IMR-90 (cell line): ENCODE measurements around the gene ARHGEF39. TPM values are rescaled to one million over a fixed set of nuclear protein-coding genes. Genes with fewer than 3 reads are reported as not detected.
A peak's percentile ranks its signal among the peaks of the same experiment; 100 is the strongest.

ENCODE experiments used
- ATAC-seq: fragments of 200-7000 bp; cut with Tn5 transposase; 2 replicates; pipeline ENCODE4 v1.9.1; 2020; ENCODE audit warnings: low read depth, mild to moderate bottlenecking, moderate library complexity
- BruUV-seq: library from RNA; stranded (reverse); fragments of 400-500 nt; replicated peaks from 2 replicates; lab custom pipeline; 2021; lab: Mats Ljungman, UMichigan
- CTCF ChIA-PET: fragments of 300-600 bp; formaldehyde crosslinking; extraction: SDS; loops from one replicate; lab custom pipeline; 2021; ENCODE audit warnings: antibody characterized with exemption; lab: Yijun Ruan, JAX
- POLR2A ChIA-PET: fragments of 300-600 bp; sonication (Branson Sonifier 250); formaldehyde crosslinking; loops from one replicate; lab custom pipeline; 2022; ENCODE audit warnings: antibody characterized with exemption; ENCODE audit not compliant: unreplicated experiment; lab: Charles Lee
- DNase-seq: peaks from one replicate; pipeline ENCODE4 v3.0.0; 2013
- H2AFZ ChIP-seq: replicated peaks from 2 replicates; pipeline ENCODE3; 2013; ENCODE audit warnings: low read length, mild to moderate bottlenecking; ENCODE audit not compliant: poor library complexity
- H2AK5ac ChIP-seq: 2 replicates; pipeline ENCODE4 v1.6.1; 2013; ENCODE audit warnings: low read depth, low read length, inconsistent platforms
- H2AK9ac ChIP-seq: replicated peaks from 2 replicates; pipeline ENCODE3; 2013; ENCODE audit warnings: mild to moderate bottlenecking, low read depth, low read length, moderate library complexity; ENCODE audit not compliant: poor library complexity
- H2BK120ac ChIP-seq: 2 replicates; pipeline ENCODE4 v1.6.1; 2013; ENCODE audit warnings: low read depth, low read length, inconsistent platforms
- H2BK15ac ChIP-seq: 3 replicates; pipeline ENCODE4 v1.6.1; 2013; ENCODE audit warnings: low read depth, low read length, inconsistent platforms
- H2BK20ac ChIP-seq: 2 replicates; pipeline ENCODE4 v1.6.1; 2013; ENCODE audit warnings: low read depth, mild to moderate bottlenecking, inconsistent platforms, low read length, moderate library complexity
- H2BK5ac ChIP-seq: 2 replicates; pipeline ENCODE4 v1.6.1; 2013; ENCODE audit warnings: mild to moderate bottlenecking, low read depth, low read length, inconsistent platforms; ENCODE audit not compliant: poor library complexity, severe bottlenecking
- H3K14ac ChIP-seq: replicated peaks from 2 replicates; pipeline ENCODE4 v1.6.1; 2013; ENCODE audit warnings: low read depth, low read length, inconsistent platforms
- H3K18ac ChIP-seq: 2 replicates; pipeline ENCODE4 v1.6.1; 2013; ENCODE audit warnings: low read depth, low read length, control low read depth
- H3K23ac ChIP-seq: 2 replicates; pipeline ENCODE4 v1.6.1; 2013; ENCODE audit warnings: low read depth, low read length, inconsistent platforms
- H3K27ac ChIP-seq: 2 replicates; pipeline ENCODE4 v1.5.1; 2013; ENCODE audit warnings: mild to moderate bottlenecking, control low read depth, low read length; ENCODE audit not compliant: insufficient read depth
- H3K27me3 ChIP-seq: 2 replicates; pipeline ENCODE4 v1.6.1; 2013; ENCODE audit warnings: low read length; ENCODE audit not compliant: control insufficient read depth, insufficient read depth
- H3K36me3 ChIP-seq: 2 replicates; pipeline ENCODE4 v1.6.1; 2013; ENCODE audit warnings: low read length, mixed read lengths; ENCODE audit not compliant: control insufficient read depth, insufficient read depth
- H3K4ac ChIP-seq: 2 replicates; pipeline ENCODE4 v1.6.1; 2013; ENCODE audit warnings: low read depth, low read length, inconsistent platforms
- H3K4me1 ChIP-seq: 2 replicates; pipeline ENCODE4 v1.6.1; 2013; ENCODE audit warnings: low read length, mixed read lengths; ENCODE audit not compliant: control insufficient read depth, insufficient read depth
- H3K4me2 ChIP-seq: 2 replicates; pipeline ENCODE4 v1.6.1; 2013; ENCODE audit warnings: low read depth, mild to moderate bottlenecking, control low read depth, low read length, moderate library complexity
- H3K4me3 ChIP-seq: 2 replicates; pipeline ENCODE4 v1.5.1; 2013; ENCODE audit warnings: low read depth, mild to moderate bottlenecking, control low read depth, low read length, moderate library complexity; ENCODE audit not compliant: insufficient read depth
- H3K56ac ChIP-seq: 2 replicates; pipeline ENCODE4 v1.6.1; 2013; ENCODE audit warnings: low read length, inconsistent platforms; ENCODE audit not compliant: insufficient read depth; ENCODE audit errors: extremely low read depth
- H3K79me1 ChIP-seq, 2 experiments: 2 replicates each; pipeline ENCODE4 v1.6.1; 2013; ENCODE audit warnings: low read length in 2 of 2, inconsistent platforms in 1 of 2, low read depth in 1 of 2
- H3K9ac ChIP-seq: 2 replicates; pipeline ENCODE4 v1.6.1; 2013; ENCODE audit warnings: low read depth, low read length, control low read depth
- H3K9me1 ChIP-seq: 2 replicates; pipeline ENCODE4 v1.6.1; 2013; ENCODE audit warnings: low read length, inconsistent platforms; ENCODE audit not compliant: insufficient read depth
- H3K9me3 ChIP-seq: 2 replicates; pipeline ENCODE4 v1.6.1; 2013; ENCODE audit warnings: low read length; ENCODE audit not compliant: control insufficient read depth, insufficient read depth
- H4K20me1 ChIP-seq: 2 replicates; pipeline ENCODE4 v1.6.1; 2013; ENCODE audit warnings: low read length, inconsistent platforms; ENCODE audit not compliant: insufficient read depth
- H4K5ac ChIP-seq: 2 replicates; pipeline ENCODE4 v1.6.1; 2013; ENCODE audit warnings: mild to moderate bottlenecking, low read depth, low read length, control low read depth
- H4K8ac ChIP-seq, 2 experiments: 2 replicates each; pipeline ENCODE4 v1.6.1; 2013; ENCODE audit warnings: low read depth in 2 of 2, low read length in 2 of 2, control low read depth in 1 of 2, inconsistent platforms in 1 of 2
- H4K91ac ChIP-seq: 2 replicates; pipeline ENCODE4 v1.6.1; 2013; ENCODE audit warnings: low read depth, low read length, inconsistent platforms; ENCODE audit not compliant: insufficient read depth
- CHD1 ChIP-seq: IDR thresholded peaks from 2 replicates; pipeline ENCODE4 v1.6.1; 2012; ENCODE audit warnings: low read depth, low read length, improper control_type of control experiment
- MAFK ChIP-seq: IDR thresholded peaks from 2 replicates; pipeline ENCODE4 v1.6.1; 2012; ENCODE audit warnings: low read depth, low read length, improper control_type of control experiment
- MXI1 ChIP-seq: IDR thresholded peaks from 2 replicates; pipeline ENCODE4 v1.6.1; 2012; ENCODE audit warnings: low read depth, mild to moderate bottlenecking, low read length, moderate library complexity, borderline replicate concordance
- RFX5 ChIP-seq: IDR thresholded peaks from 2 replicates; pipeline ENCODE4 v1.8.0; 2012; ENCODE audit warnings: low read depth, mild to moderate bottlenecking, low read length, moderate library complexity
- SMC3 ChIP-seq: fragments of 150-350 bp; IDR thresholded peaks from 2 replicates; pipeline ENCODE4 v1.6.1; 2016; ENCODE audit warnings: low read depth, mild to moderate bottlenecking, antibody characterized with exemption, low read length, moderate library complexity
- WGBS, 2 experiments: methylation state at CpG; one replicate each; pipeline versions ENCODE4 v1.1.5 to v1.1.7; 2013; ENCODE audit warnings: missing lambda C conversion rate in 2 of 2; ENCODE audit not compliant: insufficient read length in 1 of 2; ENCODE audit errors: extremely low coverage in 2 of 2; 5-methylcytosine and 5-hydroxymethylcytosine counted together
- dilution Hi-C: fragments of 300-500 bp; cut with HindIII; formaldehyde crosslinking; loops from one replicate; pipeline ENCODE4 v1.14.3; 2018; ENCODE audit warnings: low sequenced_read_pairs; ENCODE audit not compliant: unreplicated experiment
- in situ Hi-C: fragments of 300-500 bp; cut with MboI; formaldehyde crosslinking; loops from 3 replicates; pipeline ENCODE4 v1.14.3; 2019; ENCODE audit warnings: low sequenced_read_pairs, inconsistent platforms, mixed read lengths
- intact Hi-C: fragments of 100-400 bp; cut with micrococcal nuclease; formaldehyde crosslinking; loops from 2 replicates; pipeline ENCODE4 v1.10.0; 2022
- polyA plus RNA-seq, 3 experiments: library from polyadenylated mRNA; depleted of rRNA; stranded (reverse); fragments of >200 nt; gene quantifications; 2 replicates each; pipeline ENCODE4 v1.2.3, GENCODE V29; 2012; ENCODE audit warnings: low replicate concordance in 1 of 3
- total RNA-seq: library from RNA; depleted of rRNA; stranded (reverse); fragments of >200 nt; gene quantifications from 2 replicates; pipeline ENCODE4 v1.2.3, GENCODE V29; 2012
- TF ChIP-seq, protein P1 (sequence below): fragments of 150-350 bp; IDR thresholded peaks from 2 replicates; pipeline ENCODE4 v1.6.1; 2016; ENCODE audit warnings: low read depth, mild to moderate bottlenecking, low read length, moderate library complexity, borderline replicate concordance

Gene ARHGEF39
- total and polyA plus RNA-seq, 2 of the 4 experiments (the other 2 are of a cell fraction): 2.5 to 2.8 TPM

DNA sequence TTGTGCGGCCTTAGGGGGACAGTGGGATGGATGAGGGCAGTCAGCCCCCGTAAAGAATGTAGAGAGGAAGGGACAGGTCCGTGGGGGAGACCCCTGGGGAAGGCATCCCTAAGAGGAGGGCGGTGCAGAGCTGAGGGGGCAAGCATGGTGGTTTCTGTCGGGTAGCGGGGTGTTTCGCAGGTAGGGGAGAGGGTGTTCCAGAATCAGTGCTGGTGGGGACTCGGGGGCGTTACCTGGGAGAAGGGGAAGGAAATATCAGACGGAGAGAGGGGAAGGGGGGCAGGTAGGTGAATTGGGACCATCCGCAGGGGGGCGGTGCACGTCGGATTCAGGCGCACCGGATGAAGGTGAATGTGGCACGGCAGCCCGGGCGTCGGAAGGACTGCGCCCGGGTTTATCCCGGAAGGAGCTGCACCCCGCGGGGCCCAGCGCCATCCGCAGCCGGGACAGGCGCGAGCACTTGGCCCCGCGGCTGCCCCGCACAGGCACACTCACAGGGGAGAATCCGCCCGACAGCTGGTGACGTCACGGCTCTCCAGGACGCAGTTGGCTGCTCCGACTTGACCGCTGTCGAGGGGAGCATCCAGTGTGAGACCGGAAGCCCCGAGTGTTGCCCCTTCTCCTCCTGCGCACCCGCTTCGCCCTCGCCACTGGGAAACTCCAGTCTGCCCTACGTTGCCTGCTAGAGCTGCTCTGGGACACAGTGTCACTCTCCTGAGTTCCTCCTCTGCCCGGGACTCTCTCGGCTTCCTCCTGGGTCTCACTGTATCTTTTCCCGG lies 48.1 kb downstream of the ARHGEF39 start:
- no peak overlapping the region for H2BK15ac ChIP-seq
- no peak overlapping the region; the same call in 1 of the 2 replicates for H2AK5ac ChIP-seq
- peak; percentile 93 for ATAC-seq
- ChIA-PET CTCF (interaction anchor here (1.7 kb wide), 1 partner anchor 13 kb away, joined by 4 read pairs; no protein-coding TSS in a partner anchor), POLR2A (no interaction called here)
- H4K5ac ChIP-seq: peak overlapping the region; percentile 49
- WGBS, 2 experiments: 5% methylated on average over 34 of the region's 51 CpGs; no CpG with 5 or more reads in 1 of the 2 experiments
- H3K14ac ChIP-seq: 0 out of 2 replicates have a peak overlapping the region, but pooled peaks have one; percentile 29
- in situ Hi-C loops (no loop called here), dilution Hi-C loops (no loop called here), intact Hi-C loops (no loop called here)
- peak overlapping the region; percentile 84 for H3K4me2 ChIP-seq
- no peak overlapping the region for H2BK120ac ChIP-seq
- H3K79me1 ChIP-seq: no peaks in the 10 kb centered on the region
- TF ChIP-seq, protein P1, sequence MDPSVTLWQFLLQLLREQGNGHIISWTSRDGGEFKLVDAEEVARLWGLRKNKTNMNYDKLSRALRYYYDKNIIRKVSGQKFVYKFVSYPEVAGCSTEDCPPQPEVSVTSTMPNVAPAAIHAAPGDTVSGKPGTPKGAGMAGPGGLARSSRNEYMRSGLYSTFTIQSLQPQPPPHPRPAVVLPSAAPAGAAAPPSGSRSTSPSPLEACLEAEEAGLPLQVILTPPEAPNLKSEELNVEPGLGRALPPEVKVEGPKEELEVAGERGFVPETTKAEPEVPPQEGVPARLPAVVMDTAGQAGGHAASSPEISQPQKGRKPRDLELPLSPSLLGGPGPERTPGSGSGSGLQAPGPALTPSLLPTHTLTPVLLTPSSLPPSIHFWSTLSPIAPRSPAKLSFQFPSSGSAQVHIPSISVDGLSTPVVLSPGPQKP: no peak
- TF ChIP-seq SMC3: no peak
- no peak for TF ChIP-seq MXI1
- TF ChIP-seq CHD1: no peak
- peak; percentile 90 for TF ChIP-seq RFX5
- TF ChIP-seq MAFK: no peak
- BruUV-seq: no TSS peak
- H3K18ac ChIP-seq: no peak overlapping the region
- peak overlapping the region; percentile 56; the same call in 1 of the 2 replicates for H3K4ac ChIP-seq
- no peaks in the 10 kb centered on the region for H3K4me1 ChIP-seq
- H3K27me3 ChIP-seq: peaks cover 64% of the 10 kb centered on the region
- H3K27ac ChIP-seq: no peak overlapping the region
- no peaks in the 10 kb centered on the region for H3K9me1 ChIP-seq
- peak overlapping the region; percentile 9 for H2AK9ac ChIP-seq
- H4K20me1 ChIP-seq: no peaks in the 10 kb centered on the region
- no peak overlapping the region for H3K56ac ChIP-seq
- peak overlapping the region; percentile 75 for H3K23ac ChIP-seq
- H2AFZ ChIP-seq: peak overlapping the region; percentile 94
- H3K9me3 ChIP-seq: no peaks in the 10 kb centered on the region; the same call in 1 of the 2 replicates
- no peak overlapping the region for H4K91ac ChIP-seq
- no peak overlapping the region for H2BK5ac ChIP-seq
- peak overlapping the region; percentile 43 for H3K4me3 ChIP-seq
- no peaks in the 10 kb centered on the region for H3K36me3 ChIP-seq
- H4K8ac ChIP-seq: peak overlapping the region; percentile 87 to 90; a peak in 3 of 4 replicates
- H2BK20ac ChIP-seq: no peak overlapping the region
- DNase-seq: peak; percentile 69
- H3K9ac ChIP-seq: peak overlapping the region; percentile 42
